ENCODE measurements around the gene BCL3.
A peak's percentile ranks its signal among the peaks of the same experiment; 100 is the strongest.

The BCL3 gene

DNA sequence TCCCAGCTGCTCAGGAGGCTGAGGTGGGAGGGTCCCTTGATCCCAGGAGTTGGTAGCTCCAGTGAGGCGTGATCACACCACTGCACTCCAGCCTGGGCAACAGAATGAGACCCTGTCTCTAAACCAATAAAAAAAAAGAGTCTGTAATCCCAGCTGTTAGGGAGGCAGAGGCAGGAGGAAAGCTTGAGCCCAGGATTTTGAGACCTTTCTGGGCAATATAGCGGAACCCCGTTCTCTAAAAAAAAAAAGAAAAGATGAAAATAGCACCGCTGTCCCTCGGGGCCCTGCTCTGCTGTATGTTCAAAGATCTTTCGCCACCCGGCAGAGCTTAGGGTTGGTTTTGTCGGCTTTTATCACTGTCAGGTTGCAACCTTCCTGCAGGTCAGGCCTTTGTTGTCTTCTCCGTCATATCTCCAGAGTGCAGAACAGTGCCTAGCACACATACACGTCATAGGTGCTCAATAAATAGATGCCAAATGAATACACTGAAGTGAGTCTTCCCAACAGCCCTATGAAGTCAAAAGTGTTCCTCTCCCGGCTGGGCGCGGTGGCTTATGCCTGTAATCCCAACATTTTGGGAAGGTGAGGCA lies 47.0 kb downstream of the BCL3 start:
- DNase-seq: no peak

DNA sequence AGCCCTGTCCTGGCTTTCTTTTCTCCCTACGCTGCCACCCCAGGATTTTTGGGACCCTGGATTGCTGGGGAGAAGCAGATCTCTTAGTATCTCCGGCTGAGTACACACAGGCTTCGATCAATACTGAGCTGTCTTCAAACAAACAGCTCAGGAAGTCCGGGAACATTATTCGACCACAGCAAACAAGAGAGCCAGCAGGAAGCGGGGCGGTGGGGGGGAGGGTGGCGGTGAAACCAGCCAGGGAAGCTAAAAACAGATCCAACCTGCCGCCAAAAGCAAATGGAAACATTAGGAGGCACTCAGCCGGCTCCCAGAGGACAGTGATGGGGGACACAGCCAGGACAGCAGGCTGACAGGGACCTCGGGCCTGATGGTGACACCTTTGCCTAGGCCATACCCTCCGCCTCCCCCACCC lies 48.2 kb downstream of the BCL3 start:
- DNase-seq: no peak

DNA sequence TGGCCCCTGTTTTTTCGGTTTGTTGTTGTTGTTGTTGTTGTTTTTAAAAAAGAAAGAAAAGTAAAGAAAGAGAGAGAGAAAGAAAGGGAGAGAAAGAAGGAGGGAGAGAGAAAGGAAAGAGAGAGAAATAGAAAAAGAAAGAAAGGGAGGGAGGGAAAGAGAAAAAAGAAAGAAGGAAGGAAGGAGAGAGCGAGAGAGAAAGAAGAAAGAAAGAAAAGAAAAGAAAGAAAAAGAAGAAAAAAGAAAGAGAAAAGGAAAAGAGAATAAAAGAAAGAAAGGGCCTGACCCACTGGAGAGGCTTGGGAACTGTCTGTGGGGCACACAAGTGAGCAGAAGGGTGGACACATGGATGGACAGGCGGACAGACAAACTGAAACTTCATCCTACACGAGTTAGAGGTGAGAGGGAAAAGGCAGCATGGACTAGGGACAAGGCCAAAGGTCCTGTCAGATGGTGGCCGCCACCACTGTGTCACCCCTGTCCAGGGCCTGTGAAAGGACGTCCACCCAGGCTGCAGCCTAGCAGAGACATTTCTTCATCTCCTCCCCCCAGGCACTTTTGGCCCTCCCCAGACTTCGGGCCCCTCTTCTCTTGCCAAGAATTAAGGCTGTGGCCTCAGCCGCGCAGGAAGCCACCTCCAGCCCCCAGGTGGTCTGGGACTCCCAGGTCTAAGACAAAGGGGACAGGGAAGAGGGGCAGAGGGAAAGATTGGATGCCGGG lies 51.3 kb downstream of the BCL3 start:
- DNase-seq: no peak

DNA sequence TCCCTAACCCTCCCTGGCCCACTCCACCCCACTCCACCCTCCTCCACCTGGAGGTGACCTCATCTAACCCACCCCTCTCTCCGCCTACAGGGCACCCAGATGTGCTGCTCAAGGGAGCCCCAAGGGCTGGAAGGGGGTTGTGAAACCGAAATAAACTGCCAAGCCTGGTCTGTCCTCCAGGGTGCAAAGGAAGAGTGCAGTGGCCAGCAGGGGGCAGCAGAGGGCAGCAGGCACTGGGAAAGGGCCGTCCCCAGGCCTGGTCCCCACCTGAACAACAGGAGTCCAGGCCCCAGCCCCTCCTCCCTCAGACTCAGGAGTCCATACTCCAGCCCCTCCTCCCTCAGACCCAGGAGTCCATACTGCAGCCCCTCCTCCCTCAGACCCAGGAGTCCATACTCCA lies 52.0 kb downstream of the BCL3 start:
- peak; percentile 54 to 78 (median 74) for DNase-seq

DNA sequence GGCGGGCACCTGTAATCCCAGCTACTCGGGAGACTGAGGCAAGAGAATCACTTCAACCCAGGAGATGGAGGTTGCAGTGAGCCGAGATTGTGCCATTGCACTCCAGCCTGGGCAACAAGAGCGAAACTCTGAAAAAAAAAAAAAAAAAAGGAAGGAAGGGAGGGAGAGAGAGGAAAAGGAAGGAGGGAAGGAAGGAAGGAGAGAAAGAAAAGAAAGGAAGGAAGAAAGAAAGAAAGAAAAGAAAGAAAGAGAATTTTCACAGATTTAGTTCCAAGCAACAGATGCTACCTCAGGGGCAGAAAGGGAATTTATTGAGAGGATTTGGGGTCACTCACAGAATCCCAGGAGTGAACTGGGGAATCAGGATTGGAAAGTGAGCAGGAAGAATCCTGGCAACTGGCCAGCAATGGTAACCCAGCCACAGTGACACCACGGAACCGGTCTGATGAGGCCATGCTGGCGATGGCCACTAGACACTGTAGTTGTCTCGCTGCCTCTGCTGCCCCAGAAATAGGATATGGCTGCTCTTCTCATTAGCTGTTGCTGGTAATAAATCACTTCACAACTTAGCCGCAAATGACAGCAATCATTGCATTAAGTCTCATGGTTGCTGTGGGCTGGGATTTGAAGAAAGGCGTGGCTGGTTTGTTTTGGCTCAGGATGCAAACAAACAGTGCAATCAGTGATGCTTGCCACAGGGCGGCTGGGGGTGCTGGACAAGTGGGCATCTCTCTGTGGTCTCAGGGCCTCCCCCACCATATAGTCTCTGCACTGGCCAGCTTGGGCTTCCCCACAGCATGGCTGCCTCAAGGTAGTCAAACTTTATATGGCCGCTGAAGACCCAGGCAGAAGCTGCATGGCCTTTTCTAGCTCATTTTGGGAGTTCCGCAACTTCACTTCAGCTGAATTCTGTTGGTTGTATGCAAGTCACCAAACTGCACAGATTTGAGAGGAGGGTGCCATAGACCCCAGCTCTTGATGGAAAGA lies 55.2 kb downstream of the BCL3 start:
- no peak for DNase-seq

DNA sequence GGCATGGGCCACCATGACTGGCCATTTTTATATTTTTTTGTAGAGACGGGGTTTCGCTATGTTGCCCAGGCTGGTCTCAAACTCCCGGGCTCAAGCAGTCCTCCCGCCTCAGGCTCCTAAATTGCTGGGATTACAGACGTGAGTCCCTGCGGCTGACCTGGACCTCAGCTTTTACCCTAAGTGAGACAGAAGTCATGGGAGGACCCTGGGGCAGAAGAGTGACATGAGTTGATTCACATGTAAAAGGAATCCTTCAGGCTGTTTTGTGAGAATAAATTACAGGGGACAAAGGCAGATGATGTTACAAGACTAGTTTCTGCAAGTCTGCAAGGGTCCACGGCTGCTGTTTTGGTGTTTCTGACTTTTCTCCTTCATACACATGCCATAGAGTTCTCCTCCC lies 57.8 kb downstream of the BCL3 start:
- DNase-seq: no peak

DNA sequence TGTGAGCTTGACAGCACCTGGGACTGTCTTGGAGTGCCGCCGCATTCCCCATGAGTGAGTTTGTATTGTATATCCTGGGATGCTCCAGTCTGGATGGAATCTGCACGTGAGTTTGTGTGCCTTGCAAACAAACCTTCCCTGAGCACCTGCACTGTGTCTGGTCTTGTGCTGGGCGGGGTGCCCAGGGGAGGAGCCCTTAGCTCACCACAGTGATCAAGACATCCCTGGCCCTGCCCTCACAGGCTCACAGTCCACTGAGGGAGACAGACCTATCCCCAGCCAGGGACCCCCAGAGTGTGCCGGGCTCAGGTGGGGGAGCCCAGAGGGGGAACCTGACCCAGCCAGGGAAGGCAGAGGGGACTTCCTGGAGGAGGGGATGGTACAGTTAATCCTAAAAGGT lies 58.7 kb downstream of the BCL3 start:
- DNase-seq: no peak

DNA sequence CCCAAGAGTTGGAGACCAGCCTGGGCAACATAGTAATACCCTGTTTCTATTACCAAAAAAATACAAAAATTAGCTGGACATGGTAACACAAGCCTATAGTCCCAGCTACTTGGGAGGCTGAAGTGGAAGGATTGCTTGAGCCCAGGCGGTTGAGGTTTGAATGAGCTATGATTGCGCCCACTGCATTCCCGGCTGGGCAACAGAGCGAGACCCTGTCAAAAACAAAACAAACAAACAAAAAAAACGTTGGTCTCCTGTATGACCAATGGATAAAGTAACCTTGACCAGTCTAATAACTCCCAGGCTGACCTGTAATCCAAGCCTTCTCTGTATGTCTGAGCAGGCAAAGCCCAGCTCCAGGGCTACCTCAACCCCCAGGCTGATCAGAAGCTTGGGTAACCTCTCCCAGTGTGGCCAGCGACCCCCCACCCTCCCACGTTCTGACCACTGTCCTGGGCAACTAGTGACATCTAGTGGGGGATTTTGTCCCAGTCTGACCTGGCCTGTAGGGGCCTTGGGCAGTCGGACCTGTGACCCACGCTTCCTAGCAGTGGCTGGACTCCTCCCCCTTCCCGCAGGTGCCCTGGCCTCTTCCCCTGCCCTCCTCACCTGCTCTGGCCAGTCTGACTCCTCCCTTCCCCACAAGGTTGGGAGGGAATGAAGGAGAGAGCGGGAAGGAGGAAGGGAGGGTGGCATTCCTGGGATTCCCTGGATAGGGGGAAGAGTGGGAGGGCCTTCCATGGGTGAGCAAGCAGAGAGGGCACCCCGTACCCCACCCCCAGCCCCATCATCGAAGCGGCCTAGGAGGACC lies 59.3 kb downstream of the BCL3 start:
- no peak for DNase-seq

DNA sequence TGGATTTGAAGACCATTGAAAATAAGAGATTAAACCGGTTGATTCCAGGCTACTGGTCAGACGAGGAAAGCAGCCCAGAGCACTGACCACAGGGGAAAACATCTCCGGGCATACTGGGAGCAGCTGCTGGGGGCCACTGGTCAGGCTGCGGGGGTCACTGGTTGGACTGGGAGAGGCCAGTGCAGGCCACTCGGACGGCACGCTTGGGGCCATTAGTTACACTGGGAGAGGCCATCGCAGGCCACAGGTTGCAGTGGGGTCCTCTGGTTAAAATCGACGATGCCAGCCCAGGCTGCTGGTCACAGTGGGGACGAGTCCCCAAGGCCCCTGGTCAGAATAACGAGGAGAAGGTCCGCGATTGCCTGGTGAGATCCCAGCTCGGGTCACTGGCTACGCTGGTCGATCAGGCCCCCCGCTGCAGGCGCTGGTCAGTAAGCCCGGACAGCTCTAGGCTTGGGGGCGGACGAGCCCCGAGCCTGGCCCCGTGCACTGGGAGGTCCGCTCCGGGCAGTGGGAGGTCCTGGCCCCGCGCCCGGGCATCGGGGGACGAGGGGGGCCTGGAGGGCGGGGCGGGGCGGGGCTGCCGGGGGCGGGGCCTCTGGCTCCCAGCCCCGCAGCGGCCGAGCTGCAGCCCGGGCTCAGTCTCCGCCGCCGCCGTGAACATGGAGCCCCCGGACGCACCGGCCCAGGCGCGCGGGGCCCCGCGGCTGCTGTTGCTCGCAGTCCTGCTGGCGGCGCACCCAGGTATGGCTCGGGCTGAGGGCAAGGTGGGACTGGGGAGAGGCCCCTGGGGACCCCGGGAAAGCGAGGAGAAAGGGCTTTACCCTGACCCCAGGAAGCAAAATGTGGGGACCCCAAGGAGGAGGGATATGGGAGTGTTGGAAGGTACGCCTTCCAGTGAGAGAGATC lies 60.2 kb downstream of the BCL3 start, which contains the start of gene BCAM:
BCAM (plus strand) TSS at position 641 of the 909 bp plus-strand sequence; CDS start at position 663, 22 bp downstream.
- DNase-seq: no peak

All from T-helper 1 cell (primary cell).